IMR-90 (cell line): ENCODE results near the gene RNF31. TPM values are rescaled to one million over a fixed set of nuclear protein-coding genes. Genes with fewer than 3 reads are reported as not detected.

Experiments
- ATAC-seq: fragments of 200-7000 bp; cut with Tn5 transposase; 2 replicates; pipeline ENCODE4 v1.9.1; 2020; ENCODE audit warnings: low read depth, mild to moderate bottlenecking, moderate library complexity
- BruUV-seq: library from RNA; stranded (reverse); fragments of 400-500 nt; replicated peaks from 2 replicates; lab custom pipeline; 2021; lab: Mats Ljungman, UMichigan
- CTCF ChIA-PET: fragments of 300-600 bp; formaldehyde crosslinking; extraction: SDS; loops from one replicate; lab custom pipeline; 2021; ENCODE audit warnings: antibody characterized with exemption; lab: Yijun Ruan, JAX
- POLR2A ChIA-PET: fragments of 300-600 bp; sonication (Branson Sonifier 250); formaldehyde crosslinking; loops from one replicate; lab custom pipeline; 2022; ENCODE audit warnings: antibody characterized with exemption; ENCODE audit not compliant: unreplicated experiment; lab: Charles Lee
- DNase-seq: peaks from one replicate; pipeline ENCODE4 v3.0.0; 2013
- H2AFZ ChIP-seq: replicated peaks from 2 replicates; pipeline ENCODE3; 2013; ENCODE audit warnings: low read length, mild to moderate bottlenecking; ENCODE audit not compliant: poor library complexity
- H2AK5ac ChIP-seq: 2 replicates; pipeline ENCODE4 v1.6.1; 2013; ENCODE audit warnings: low read depth, low read length, inconsistent platforms
- H2AK9ac ChIP-seq: replicated peaks from 2 replicates; pipeline ENCODE3; 2013; ENCODE audit warnings: mild to moderate bottlenecking, low read depth, low read length, moderate library complexity; ENCODE audit not compliant: poor library complexity
- H2BK120ac ChIP-seq: 2 replicates; pipeline ENCODE4 v1.6.1; 2013; ENCODE audit warnings: low read depth, low read length, inconsistent platforms
- H2BK15ac ChIP-seq: 3 replicates; pipeline ENCODE4 v1.6.1; 2013; ENCODE audit warnings: low read depth, low read length, inconsistent platforms
- H2BK20ac ChIP-seq: 2 replicates; pipeline ENCODE4 v1.6.1; 2013; ENCODE audit warnings: low read depth, mild to moderate bottlenecking, inconsistent platforms, low read length, moderate library complexity
- H2BK5ac ChIP-seq: 2 replicates; pipeline ENCODE4 v1.6.1; 2013; ENCODE audit warnings: mild to moderate bottlenecking, low read depth, low read length, inconsistent platforms; ENCODE audit not compliant: poor library complexity, severe bottlenecking
- H3K14ac ChIP-seq: replicated peaks from 2 replicates; pipeline ENCODE4 v1.6.1; 2013; ENCODE audit warnings: low read depth, low read length, inconsistent platforms
- H3K18ac ChIP-seq: 2 replicates; pipeline ENCODE4 v1.6.1; 2013; ENCODE audit warnings: low read depth, low read length, control low read depth
- H3K23ac ChIP-seq: 2 replicates; pipeline ENCODE4 v1.6.1; 2013; ENCODE audit warnings: low read depth, low read length, inconsistent platforms
- H3K27ac ChIP-seq: 2 replicates; pipeline ENCODE4 v1.5.1; 2013; ENCODE audit warnings: mild to moderate bottlenecking, control low read depth, low read length; ENCODE audit not compliant: insufficient read depth
- H3K27me3 ChIP-seq: 2 replicates; pipeline ENCODE4 v1.6.1; 2013; ENCODE audit warnings: low read length; ENCODE audit not compliant: control insufficient read depth, insufficient read depth
- H3K36me3 ChIP-seq: 2 replicates; pipeline ENCODE4 v1.6.1; 2013; ENCODE audit warnings: low read length, mixed read lengths; ENCODE audit not compliant: control insufficient read depth, insufficient read depth
- H3K4ac ChIP-seq: 2 replicates; pipeline ENCODE4 v1.6.1; 2013; ENCODE audit warnings: low read depth, low read length, inconsistent platforms
- H3K4me1 ChIP-seq: 2 replicates; pipeline ENCODE4 v1.6.1; 2013; ENCODE audit warnings: low read length, mixed read lengths; ENCODE audit not compliant: control insufficient read depth, insufficient read depth
- H3K4me2 ChIP-seq: 2 replicates; pipeline ENCODE4 v1.6.1; 2013; ENCODE audit warnings: low read depth, mild to moderate bottlenecking, control low read depth, low read length, moderate library complexity
- H3K4me3 ChIP-seq: 2 replicates; pipeline ENCODE4 v1.5.1; 2013; ENCODE audit warnings: low read depth, mild to moderate bottlenecking, control low read depth, low read length, moderate library complexity; ENCODE audit not compliant: insufficient read depth
- H3K56ac ChIP-seq: 2 replicates; pipeline ENCODE4 v1.6.1; 2013; ENCODE audit warnings: low read length, inconsistent platforms; ENCODE audit not compliant: insufficient read depth; ENCODE audit errors: extremely low read depth
- H3K79me1 ChIP-seq, 2 experiments: 2 replicates each; pipeline ENCODE4 v1.6.1; 2013; ENCODE audit warnings: low read length in 2 of 2, inconsistent platforms in 1 of 2, low read depth in 1 of 2
- H3K9ac ChIP-seq: 2 replicates; pipeline ENCODE4 v1.6.1; 2013; ENCODE audit warnings: low read depth, low read length, control low read depth
- H3K9me1 ChIP-seq: 2 replicates; pipeline ENCODE4 v1.6.1; 2013; ENCODE audit warnings: low read length, inconsistent platforms; ENCODE audit not compliant: insufficient read depth
- H3K9me3 ChIP-seq: 2 replicates; pipeline ENCODE4 v1.6.1; 2013; ENCODE audit warnings: low read length; ENCODE audit not compliant: control insufficient read depth, insufficient read depth
- H4K20me1 ChIP-seq: 2 replicates; pipeline ENCODE4 v1.6.1; 2013; ENCODE audit warnings: low read length, inconsistent platforms; ENCODE audit not compliant: insufficient read depth
- H4K5ac ChIP-seq: 2 replicates; pipeline ENCODE4 v1.6.1; 2013; ENCODE audit warnings: mild to moderate bottlenecking, low read depth, low read length, control low read depth
- H4K8ac ChIP-seq, 2 experiments: 2 replicates each; pipeline ENCODE4 v1.6.1; 2013; ENCODE audit warnings: low read depth in 2 of 2, low read length in 2 of 2, control low read depth in 1 of 2, inconsistent platforms in 1 of 2
- H4K91ac ChIP-seq: 2 replicates; pipeline ENCODE4 v1.6.1; 2013; ENCODE audit warnings: low read depth, low read length, inconsistent platforms; ENCODE audit not compliant: insufficient read depth
- CEBPB ChIP-seq: IDR thresholded peaks from 2 replicates; pipeline ENCODE4 v1.6.1; 2012; ENCODE audit warnings: low read depth, low read length, improper control_type of control experiment
- POLR2A ChIP-seq: IDR thresholded peaks from 2 replicates; pipeline ENCODE4 v1.6.1; 2012; ENCODE audit warnings: mild to moderate bottlenecking, low read depth, low read length
- RFX5 ChIP-seq: IDR thresholded peaks from 2 replicates; pipeline ENCODE4 v1.8.0; 2012; ENCODE audit warnings: low read depth, mild to moderate bottlenecking, low read length, moderate library complexity
- SMC3 ChIP-seq: fragments of 150-350 bp; IDR thresholded peaks from 2 replicates; pipeline ENCODE4 v1.6.1; 2016; ENCODE audit warnings: low read depth, mild to moderate bottlenecking, antibody characterized with exemption, low read length, moderate library complexity
- USF2 ChIP-seq: fragments of 150-350 bp; IDR thresholded peaks from 2 replicates; pipeline ENCODE4 v1.6.1; 2017; ENCODE audit warnings: mild to moderate bottlenecking, antibody characterized with exemption, low read length, low read depth
- WGBS, 2 experiments: methylation state at CpG; one replicate each; pipeline versions ENCODE4 v1.1.5 to v1.1.7; 2013; ENCODE audit warnings: missing lambda C conversion rate in 2 of 2; ENCODE audit not compliant: insufficient read length in 1 of 2; ENCODE audit errors: extremely low coverage in 2 of 2; 5-methylcytosine and 5-hydroxymethylcytosine counted together
- dilution Hi-C: fragments of 300-500 bp; cut with HindIII; formaldehyde crosslinking; loops from one replicate; pipeline ENCODE4 v1.14.3; 2018; ENCODE audit warnings: low sequenced_read_pairs; ENCODE audit not compliant: unreplicated experiment
- in situ Hi-C: fragments of 300-500 bp; cut with MboI; formaldehyde crosslinking; loops from 3 replicates; pipeline ENCODE4 v1.14.3; 2019; ENCODE audit warnings: low sequenced_read_pairs, inconsistent platforms, mixed read lengths
- intact Hi-C: fragments of 100-400 bp; cut with micrococcal nuclease; formaldehyde crosslinking; loops from 2 replicates; pipeline ENCODE4 v1.10.0; 2022
- polyA plus RNA-seq, 3 experiments: library from polyadenylated mRNA; depleted of rRNA; stranded (reverse); fragments of >200 nt; gene quantifications; 2 replicates each; pipeline ENCODE4 v1.2.3, GENCODE V29; 2012; ENCODE audit warnings: low replicate concordance in 1 of 3
- total RNA-seq: library from RNA; depleted of rRNA; stranded (reverse); fragments of >200 nt; gene quantifications from 2 replicates; pipeline ENCODE4 v1.2.3, GENCODE V29; 2012

RNF31 gene
- total and polyA plus RNA-seq, 2 of the 4 experiments (the other 2 are of a cell fraction), result 31.6 to 37.5 TPM

- Histone ChIP-seq H3K27ac (no peak overlapping the region), H2AK5ac (no peak overlapping the region), H4K20me1 (no peaks in the 10 kb centered on the region), H2BK120ac (no peak overlapping the region), H2AK9ac (no peak overlapping the region), H3K4ac (no peak overlapping the region), H3K27me3 (no peaks in the 10 kb centered on the region), H3K14ac (no peak overlapping the region), H3K4me1 (peaks cover 2% of the 10 kb centered on the region; the same call in 1 of the 2 replicates), H3K36me3 (peaks cover 62% of the 10 kb centered on the region), H3K23ac (no peak overlapping the region), H3K79me1 (no peaks in the 10 kb centered on the region; a peak in 1 of 4 replicates), H2BK5ac (no peak overlapping the region), H3K18ac (no peak overlapping the region), H3K9me1 (no peaks in the 10 kb centered on the region), H2BK20ac (no peak overlapping the region), H3K9me3 (no peaks in the 10 kb centered on the region), H3K9ac (no peak overlapping the region), H4K91ac (no peak overlapping the region), H4K8ac (no peak overlapping the region), H2BK15ac (no peak overlapping the region), H3K4me3 (no peak overlapping the region), H4K5ac (no peak overlapping the region), H3K4me2 (no peak overlapping the region), H2AFZ (no peak overlapping the region), H3K56ac (no peak overlapping the region)
- WGBS, 2 experiments, result no CpG with 5 or more reads among the region's 12 CpGs
- in situ Hi-C loops, result no loop called here
- ChIA-PET POLR2A (no interaction called here), CTCF (no interaction called here)
- no TSS peak for BruUV-seq
- no peak for ATAC-seq
- DNase-seq, result no peak
- TF ChIP-seq POLR2A (no peak), SMC3 (no peak), USF2 (no peak), CEBPB (no peak), RFX5 (no peak)
- intact Hi-C loops, result no loop called here
- dilution Hi-C loops, result no loop called here
Measured at GRCh38 chr14:24178399-24179178, 31.3 kb downstream of the RNF31 start.
